Lower leg skin (tissue), 3 donors: ENCODE measurements around the gene OR51F2.
"Not testable (repeated sequence)": the region's sequence is repeated elsewhere in the genome, so short reads cannot be mapped to it uniquely, and the experiment has no call there.

Experiments
- POLR2A ChIP-seq, 2 donors: fragments of 450-650 bp; IDR thresholded peaks; one replicate each; pipeline ENCODE4 v1.6.1; 2016 to 2017; ENCODE audit warnings: antibody characterized with exemption in 2 of 2, mild to moderate bottlenecking in 1 of 2, moderate library complexity in 1 of 2
- TF ChIP-seq, protein P1 (sequence below), 3 donors: fragments of 450-650 bp; IDR thresholded peaks; one replicate each; pipeline ENCODE4 v1.5.1; 2016; ENCODE audit warnings: antibody characterized with exemption in 3 of 3, mild to moderate bottlenecking in 3 of 3, moderate library complexity in 2 of 3

DNA sequence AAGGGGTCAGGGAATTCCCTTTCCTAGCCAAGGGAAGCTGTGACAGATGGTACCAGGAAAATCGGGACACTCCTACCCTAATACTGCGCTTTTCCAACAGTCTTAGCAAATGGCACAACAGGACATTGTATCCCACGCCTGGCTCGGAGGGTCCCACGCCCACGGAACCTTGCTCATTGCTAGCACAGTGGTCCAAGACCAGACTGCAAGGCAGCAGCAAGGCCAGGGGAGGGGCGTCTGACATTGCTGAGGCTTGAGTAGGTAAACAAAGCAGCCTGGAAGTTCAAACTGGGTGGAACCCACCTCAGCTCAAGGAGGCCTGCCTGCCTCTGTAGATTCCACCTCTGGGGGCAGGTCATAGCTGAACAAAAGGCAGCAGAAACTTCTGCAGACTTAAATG, 33.2 kb downstream of the OR51F2 start:
- TF ChIP-seq POLR2A (IDR thresholded peaks at IDR 0.05) = not testable (repeated sequence)
- TF ChIP-seq, protein P1, sequence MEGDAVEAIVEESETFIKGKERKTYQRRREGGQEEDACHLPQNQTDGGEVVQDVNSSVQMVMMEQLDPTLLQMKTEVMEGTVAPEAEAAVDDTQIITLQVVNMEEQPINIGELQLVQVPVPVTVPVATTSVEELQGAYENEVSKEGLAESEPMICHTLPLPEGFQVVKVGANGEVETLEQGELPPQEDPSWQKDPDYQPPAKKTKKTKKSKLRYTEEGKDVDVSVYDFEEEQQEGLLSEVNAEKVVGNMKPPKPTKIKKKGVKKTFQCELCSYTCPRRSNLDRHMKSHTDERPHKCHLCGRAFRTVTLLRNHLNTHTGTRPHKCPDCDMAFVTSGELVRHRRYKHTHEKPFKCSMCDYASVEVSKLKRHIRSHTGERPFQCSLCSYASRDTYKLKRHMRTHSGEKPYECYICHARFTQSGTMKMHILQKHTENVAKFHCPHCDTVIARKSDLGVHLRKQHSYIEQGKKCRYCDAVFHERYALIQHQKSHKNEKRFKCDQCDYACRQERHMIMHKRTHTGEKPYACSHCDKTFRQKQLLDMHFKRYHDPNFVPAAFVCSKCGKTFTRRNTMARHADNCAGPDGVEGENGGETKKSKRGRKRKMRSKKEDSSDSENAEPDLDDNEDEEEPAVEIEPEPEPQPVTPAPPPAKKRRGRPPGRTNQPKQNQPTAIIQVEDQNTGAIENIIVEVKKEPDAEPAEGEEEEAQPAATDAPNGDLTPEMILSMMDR (IDR thresholded peaks at IDR 0.05) = not testable (repeated sequence)
